HG02870 (cell line): ENCODE data around the gene MACF1.

ENCODE experiments used
- ATAC-seq: cut with Tn5 transposase; IDR thresholded peaks from one replicate; pipeline ENCODE4 v1.9.1; 2021; ENCODE audit warnings: mild to moderate bottlenecking, moderate library complexity; ENCODE audit not compliant: unreplicated experiment

The MACF1 gene

DNA sequence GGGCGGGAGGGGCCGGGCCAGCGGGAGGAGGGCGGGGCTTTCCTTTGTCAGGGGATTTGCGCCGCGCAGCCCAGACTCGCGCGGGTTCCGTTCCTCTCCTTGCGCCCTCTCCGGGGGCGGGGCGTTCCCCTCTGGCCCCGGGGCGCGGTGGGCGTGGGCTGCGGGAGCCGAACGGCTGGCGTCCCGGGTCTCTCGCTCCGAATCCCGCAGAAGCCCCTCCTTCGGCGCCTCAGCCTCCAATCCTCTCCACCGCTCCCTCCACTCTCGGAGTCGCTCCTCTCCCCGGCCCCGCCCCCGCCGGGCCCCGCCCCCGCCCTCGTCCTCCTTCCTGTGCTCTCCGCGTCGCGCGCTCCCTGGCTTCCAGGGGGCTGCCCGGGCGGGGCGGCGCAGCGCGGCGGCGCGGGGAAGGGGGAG lies 204.2 kb downstream of the MACF1 start:
- peak; percentile 66 for ATAC-seq

DNA sequence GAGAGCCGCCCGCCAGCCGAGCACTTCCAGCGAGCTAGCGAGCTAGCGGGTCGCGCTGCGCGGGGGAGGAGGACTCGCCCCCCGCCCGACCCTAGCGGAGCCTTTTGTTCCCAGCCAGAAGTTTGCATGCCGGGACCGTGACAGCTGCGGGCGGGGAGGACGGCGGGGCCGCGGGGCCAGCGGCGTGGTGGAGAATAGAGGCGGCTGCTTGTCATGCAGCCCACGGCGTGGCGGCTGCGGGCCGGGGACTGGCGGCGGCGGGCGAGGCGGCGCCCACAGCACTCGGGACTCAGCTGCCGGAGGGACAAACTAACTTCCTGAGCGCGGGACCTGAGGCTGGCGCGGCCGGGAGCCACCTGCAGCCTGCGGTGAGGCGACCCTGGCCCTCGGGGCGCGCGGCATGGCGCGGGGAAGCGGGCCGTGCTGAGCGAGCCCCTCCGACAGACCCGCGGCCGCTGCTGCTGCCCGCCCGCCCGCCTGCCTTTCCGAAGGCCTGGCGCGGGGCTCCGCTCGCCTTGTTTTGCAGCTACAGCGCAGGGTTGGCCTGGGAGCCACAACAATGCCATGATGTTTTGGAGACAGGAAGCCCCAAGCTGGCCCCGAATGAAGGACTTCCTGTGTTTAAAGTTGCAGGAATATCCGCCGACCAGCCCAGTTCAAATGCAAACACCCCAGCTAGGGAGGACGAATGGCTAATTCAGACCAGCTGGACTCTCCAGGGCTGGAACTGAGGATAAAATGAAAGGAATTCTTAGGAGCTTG lies 204.7 kb downstream of the MACF1 start:
- ATAC-seq, result no peak

DNA sequence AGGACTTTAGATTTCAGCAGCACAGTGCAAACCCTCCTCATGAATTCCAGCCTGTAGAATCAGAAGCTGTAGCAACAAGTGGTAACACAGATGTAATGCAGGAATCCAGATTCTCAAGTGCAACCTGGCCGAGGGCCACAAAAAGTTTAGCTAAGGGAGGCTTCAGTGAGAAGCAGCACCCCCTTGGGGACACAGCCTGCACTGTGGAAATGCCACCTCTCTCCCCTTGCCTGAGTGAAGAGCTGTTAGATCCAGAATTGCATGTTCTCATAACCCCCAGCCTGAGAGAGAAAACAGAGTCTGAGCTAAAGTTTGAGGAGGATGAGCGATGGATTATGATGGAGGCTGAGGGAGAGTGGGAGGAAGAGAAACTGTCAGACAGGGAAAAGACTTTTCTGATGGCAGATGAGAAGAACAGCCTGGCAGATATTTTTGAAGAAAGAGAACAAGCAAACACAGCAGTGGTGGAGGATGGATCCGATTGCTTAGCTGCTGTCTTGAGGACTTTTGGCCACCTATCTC lies 206.5 kb downstream of the MACF1 start:
- no peak for ATAC-seq

DNA sequence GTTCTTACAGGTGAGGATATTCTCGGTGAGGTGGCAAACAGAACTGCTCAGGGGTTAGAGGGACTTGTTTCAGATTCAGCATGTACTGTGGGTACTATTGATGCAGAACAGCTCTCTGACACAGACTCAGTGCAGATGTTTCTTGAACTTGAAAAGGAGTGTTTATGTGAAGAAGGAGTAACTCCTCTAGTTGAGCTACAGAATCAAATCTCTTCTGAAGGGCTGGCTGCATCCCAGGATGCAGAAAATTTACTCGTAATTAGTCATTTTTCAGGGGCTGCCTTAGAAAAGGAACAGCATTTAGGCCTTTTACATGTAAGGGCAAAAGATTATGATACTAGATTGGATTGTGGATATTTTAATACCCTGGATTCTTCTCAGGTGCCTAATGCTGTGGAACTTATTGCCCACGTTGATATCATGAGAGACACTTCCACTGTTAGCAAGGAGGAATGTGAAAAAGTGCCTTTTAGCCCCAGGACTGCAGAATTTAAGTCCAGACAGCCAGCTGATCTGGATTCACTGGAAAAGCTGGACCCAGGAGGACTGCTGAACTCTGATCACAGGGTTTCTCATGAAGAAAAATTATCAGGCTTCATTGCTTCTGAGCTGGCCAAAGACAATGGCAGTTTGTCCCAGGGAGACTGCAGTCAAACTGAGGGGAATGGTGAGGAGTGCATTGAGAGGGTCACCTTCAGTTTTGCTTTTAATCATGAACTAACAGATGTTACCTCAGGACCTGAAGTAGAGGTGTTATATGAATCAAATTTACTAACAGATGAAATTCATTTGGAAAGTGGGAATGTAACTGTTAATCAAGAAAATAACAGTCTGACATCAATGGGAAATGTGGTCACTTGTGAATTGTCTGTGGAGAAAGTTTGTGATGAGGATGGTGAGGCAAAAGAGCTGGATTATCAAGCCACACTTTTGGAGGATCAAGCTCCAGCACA lies 207.3 kb downstream of the MACF1 start:
- no peak for ATAC-seq

DNA sequence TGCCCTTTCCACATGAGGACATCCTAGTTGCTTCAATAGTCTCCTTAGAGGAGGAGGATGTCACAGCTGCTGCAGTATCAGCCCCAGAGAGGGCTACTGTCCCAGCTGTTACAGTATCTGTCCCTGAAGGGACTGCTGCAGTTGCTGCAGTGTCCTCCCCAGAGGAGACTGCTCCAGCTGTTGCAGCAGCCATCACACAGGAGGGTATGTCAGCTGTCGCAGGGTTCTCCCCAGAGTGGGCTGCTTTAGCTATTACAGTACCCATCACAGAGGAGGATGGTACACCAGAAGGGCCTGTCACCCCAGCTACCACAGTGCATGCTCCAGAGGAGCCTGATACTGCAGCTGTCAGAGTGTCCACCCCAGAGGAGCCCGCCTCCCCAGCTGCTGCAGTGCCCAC lies 208.4 kb downstream of the MACF1 start:
- ATAC-seq, result no peak

DNA sequence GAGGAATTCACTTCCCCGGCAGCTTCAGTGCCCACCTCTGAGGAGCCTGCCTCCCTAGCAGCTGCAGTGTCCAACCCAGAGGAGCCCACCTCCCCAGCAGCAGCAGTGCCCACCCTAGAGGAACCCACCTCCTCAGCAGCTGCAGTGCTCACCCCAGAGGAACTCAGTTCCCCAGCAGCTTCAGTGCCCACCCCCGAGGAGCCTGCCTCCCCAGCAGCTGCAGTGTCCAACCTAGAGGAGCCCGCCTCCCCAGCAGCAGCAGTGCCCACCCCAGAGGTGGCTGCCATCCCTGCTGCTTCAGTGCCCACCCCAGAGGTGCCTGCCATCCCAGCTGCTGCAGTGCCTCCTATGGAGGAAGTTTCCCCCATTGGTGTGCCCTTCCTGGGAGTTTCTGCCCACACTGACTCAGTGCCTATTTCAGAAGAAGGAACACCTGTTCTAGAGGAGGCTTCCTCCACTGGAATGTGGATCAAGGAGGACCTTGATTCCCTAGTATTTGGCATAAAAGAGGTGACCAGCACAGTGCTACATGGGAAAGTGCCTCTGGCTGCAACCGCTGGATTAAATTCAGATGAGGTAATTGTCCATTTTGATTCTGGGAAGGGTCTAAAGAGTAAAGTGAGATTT lies 209.5 kb downstream of the MACF1 start:
- no peak for ATAC-seq

DNA sequence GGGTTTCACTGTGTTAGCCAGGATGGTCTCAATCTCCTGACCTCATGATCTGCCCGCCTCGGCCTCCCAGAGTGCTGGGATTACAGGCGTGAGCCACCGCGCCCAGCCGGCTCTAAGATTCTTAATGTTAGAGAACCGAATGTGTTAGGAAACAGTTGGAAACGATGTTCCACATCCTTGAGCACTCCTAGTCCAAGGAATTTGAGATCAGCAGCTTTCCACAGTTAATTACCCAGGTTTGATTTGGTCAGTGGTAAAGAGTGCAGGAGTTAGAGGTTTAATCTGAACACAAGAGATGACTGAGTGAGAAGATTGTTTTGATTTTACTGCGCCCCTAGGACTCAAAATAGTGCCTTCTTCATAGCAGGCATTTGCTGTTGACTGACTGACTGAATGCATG lies 211.1 kb downstream of the MACF1 start:
- no peak for ATAC-seq

DNA sequence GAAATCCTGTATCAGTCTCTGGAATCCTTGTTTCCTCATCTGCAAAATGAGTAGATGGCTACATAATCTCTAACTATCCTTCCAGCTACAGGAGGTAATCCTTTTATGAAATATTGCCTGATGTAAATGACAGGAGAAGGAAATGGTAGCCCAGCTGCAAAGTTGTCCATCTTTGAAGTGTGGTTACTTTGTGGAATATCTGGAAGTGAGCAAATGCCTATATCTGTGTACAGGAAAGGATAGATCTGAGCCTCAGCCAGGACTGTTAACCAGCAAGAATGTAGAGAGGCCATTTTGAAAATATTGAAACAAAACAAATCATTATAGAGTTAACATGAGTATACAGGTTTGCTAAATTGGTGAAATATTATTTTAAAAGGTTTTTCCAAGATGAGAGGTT lies 212.1 kb downstream of the MACF1 start:
- no peak for ATAC-seq

DNA sequence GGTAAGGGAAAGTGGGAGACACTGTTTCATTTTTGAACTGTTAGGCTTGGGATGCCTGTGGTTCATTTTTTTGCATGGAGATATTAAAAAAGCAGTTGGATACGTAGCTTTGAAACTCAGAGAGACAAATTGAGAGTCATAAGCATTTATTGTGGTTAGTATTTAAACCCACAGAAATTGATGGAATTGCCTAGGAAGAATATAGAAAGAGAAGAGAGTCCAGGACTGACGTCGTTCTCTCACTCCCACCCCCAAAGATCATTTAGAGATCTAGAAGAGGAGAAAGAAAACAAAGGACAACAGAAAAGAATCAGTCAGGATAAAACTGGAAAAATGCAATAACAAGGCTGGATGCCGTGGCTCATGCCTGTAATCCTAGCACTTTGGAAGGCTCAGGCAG lies 213.7 kb downstream of the MACF1 start:
- ATAC-seq, result no peak

DNA sequence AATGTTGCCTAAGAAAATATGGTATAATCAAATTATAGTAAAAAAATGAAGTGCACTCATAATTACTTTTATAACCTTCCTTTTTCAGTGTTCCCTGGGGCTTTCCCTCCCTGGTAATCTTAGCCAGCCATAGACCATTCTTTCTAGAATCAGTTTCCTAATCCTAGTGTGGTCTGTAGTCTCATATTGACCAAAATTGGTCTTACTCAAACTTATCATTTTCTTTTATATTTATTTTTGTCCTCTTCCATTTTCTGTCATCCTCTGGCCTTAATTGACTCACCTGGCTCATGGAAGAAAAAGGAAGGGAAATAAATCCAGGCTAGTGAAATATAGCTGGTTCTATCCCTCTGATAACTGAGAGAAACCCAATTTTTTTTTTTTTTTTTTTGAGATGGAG lies 216.0 kb downstream of the MACF1 start:
- no peak for ATAC-seq

DNA sequence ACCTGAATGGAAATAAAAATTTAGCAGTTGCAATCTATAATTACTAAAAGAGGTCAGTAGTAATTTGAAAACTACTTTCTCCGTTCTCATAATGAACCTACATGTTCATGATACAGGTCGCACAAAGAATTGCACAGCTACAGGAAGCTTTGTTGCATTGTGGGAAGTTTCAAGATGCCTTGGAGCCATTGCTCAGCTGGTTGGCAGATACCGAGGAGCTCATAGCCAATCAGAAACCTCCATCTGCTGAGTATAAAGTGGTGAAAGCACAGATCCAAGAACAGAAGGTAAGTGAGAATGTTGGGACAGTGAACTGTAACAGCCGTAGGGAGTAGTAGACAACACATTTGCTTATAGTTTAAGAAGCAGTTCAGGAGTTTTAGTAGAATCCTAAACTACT lies 218.1 kb downstream of the MACF1 start:
- no peak for ATAC-seq

DNA sequence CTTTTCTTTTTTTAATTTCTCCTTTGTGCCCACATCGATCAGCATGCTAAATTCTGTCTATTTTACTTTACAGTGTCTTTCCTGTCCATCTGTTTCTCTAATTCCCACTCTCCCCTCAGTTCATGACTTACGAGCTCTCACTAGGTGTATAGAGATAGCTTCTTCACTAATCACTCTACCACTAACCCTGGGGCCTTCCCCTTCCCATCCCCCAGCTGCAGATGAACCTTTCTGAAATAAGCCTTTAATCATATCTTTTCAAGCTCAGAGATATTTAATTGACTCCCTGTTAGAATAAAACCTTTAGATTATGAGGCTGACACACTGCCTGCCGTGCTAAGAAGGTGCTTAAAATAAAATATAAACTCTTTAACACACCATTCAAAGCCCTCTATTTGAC lies 220.7 kb downstream of the MACF1 start:
- no peak for ATAC-seq

DNA sequence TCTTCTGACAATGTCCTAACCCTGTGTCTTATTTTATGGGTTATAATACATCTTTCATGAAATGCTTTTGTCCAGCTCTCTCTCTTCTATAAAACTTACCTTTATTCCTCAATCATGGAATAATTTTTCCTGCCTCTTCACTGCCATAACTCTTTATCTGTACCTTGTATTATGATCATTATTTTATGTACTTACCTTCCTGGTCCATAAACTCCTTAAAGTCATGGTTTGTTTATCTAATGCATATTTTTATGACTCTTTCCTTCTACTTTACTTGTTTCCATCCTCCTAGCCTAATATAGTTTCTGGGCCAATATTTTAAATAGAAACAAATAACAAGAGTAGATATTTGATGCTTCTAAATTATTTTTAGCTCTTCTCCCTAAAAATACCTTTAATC lies 221.1 kb downstream of the MACF1 start:
- no peak for ATAC-seq

DNA sequence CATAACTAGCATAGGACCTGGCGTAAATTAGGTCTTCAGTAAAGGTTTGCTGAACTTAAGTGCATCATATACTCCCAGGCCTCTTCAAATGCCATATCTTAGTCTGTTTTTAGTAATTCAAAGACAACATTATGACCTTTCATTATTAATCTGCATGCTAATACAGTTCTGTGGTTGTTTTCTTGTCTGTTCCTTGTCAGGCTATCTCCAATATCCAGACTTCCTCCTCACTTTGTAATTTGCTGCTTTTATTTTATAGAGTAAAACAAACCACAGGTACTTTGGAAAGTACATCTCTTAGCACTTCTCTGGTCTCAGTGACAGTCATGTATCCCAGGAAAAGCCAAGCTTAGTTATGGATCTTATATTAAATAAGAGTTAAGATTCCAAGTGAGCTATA lies 221.9 kb downstream of the MACF1 start:
- no peak for ATAC-seq

DNA sequence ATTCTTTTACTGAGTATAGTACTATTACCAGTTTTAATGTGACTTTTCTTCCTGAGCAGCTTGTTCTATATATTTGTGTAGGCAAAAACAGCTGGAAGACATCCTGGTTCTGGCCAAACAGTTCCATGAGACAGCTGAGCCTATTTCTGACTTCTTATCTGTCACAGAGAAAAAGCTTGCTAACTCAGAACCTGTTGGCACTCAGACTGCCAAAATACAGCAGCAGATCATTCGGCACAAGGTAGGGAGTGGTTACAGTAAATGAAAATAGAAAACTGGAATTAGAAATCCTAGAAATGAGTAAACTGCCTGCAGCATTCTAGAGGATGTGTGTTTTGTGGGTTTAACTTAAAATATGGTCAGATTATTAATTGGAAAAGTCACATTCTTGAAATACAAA lies 222.9 kb downstream of the MACF1 start:
- no peak for ATAC-seq

DNA sequence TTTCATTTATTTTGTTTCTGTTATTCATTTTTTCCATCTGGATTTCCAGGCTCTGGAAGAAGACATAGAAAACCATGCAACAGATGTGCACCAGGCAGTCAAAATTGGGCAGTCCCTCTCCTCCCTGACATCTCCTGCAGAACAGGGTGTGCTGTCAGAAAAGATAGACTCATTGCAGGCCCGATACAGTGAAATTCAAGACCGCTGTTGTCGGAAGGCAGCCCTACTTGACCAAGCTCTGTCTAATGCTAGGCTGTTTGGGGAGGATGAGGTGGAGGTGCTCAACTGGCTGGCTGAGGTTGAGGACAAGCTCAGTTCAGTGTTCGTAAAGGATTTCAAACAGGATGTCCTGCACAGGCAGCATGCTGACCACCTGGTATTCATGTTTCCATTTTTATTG lies 223.4 kb downstream of the MACF1 start:
- no peak for ATAC-seq

DNA sequence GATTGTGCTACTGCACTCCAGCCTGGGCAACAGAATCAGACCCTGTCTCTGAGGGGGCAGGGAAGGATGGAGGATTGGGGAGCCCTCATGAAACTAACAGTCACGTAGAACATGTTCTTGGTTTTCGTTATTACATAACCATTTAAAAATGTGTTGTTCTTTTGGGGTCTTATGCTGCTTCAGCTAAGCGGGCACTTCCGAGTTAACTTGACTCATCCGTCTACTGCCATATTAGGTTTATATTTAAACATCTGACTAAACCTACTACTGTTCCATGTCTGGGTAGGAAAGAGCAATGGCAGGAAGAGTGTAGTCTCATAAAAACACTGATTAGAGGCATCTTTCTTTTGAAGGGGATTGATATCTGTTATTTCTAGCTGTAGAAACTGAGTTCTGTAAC lies 227.4 kb downstream of the MACF1 start:
- no peak for ATAC-seq

DNA sequence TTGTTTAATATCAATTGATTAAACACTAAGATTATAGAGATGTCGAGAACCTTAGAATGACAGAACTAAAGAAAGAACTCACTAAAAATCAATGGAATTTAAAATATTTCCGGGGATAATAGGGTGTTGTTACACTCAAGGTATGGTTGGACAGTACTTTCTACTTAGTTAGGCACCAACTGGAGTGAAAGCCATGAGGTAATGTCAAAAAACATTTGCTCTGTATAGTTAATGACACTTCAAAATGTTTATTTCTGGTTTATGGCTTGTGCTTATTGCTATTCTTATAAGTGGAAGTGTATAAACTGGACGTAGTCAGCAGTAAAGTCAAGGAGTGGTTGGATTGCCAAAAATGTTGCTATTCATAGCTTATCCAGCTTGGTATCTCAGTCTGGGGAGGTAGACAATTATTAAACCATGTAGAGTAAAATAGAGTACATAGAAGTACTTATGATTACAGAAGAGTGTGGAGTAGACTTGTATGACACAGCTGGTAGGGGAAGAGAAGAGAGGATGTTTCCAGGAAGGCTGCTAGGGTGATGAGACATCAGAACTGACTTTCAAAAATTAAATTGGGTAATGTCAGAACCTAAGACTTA lies 230.4 kb downstream of the MACF1 start:
- no peak for ATAC-seq

DNA sequence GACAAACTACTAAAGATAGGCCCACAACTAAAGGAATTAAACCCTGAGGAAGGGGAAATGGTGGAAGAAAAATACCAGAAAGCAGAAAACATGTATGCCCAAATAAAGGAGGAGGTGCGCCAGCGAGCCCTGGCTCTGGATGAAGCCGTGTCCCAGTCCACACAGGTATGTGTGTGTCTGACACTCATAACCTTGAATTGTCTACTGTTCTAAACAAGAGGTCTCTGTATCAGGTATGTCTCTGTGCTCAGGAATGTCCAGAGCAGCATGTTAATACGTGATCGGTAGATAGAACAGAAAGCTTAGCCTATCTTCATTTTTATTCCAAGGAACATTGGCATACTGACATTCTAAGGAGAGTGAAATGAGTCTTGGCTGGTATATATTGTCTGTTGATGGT lies 231.1 kb downstream of the MACF1 start:
- no peak for ATAC-seq

DNA sequence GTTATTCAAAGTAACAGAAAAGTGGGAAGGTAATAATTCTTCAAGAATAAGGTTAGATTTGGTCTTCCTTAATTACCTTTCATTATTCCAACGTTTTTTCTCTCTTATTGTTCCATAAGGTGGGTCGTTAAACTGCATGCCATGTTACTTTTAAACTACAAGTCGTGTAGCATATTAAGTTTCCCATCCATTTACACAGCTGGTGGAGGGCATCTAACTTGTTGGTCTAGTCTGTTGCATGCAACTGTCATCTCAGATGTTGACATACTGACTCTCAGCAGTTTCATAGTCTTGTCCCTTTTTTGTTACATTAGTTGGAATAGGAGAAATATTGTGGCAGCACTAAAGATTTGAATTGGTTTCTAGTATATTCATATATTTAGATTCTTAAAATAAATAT lies 232.3 kb downstream of the MACF1 start:
- no peak for ATAC-seq

DNA sequence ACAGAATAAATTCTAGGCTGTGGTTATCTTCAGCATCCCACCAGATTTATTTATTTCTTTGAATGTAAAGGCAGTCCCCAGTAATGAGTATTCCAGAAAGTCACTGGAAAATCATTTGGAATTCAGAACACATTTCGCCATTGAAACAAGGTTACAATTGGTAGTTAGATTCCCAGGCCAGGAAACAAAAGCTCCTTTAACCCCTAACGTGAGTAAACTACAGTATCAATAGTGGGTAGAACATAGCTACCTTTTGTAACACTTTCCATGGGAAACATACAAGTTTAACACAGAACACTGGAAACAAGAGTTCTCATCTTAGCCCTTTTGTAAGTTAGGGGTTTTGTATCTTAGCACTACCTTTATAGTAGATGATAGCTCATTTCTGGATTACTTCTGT lies 233.5 kb downstream of the MACF1 start:
- ATAC-seq, result no peak
